Immature natural killer cell (primary cell): Measurements from ENCODE around the gene ANKRD28. TPM values are rescaled to one million over a fixed set of nuclear protein-coding genes. Genes with fewer than 3 reads are reported as not detected.

ENCODE experiments used
- DNase-seq, 3 donors: peaks; one replicate each; pipeline ENCODE4 v3.0.0; 2022; ENCODE audit warnings: mixed read lengths in 1 of 3
- H3K27ac Mint-ChIP-seq, 6 donors: one replicate each; pipeline ENCODE4 v1.8.0; 2020; ENCODE audit warnings: mixed read lengths in 6 of 6, mild to moderate bottlenecking in 5 of 6, inconsistent platforms in 4 of 6, moderate library complexity in 3 of 6
- H3K27me3 Mint-ChIP-seq, 3 donors: one replicate each; pipeline ENCODE4 v1.8.0; 2020 to 2021; ENCODE audit warnings: low read depth in 3 of 3, mild to moderate bottlenecking in 3 of 3, mixed read lengths in 3 of 3, moderate library complexity in 3 of 3, inconsistent platforms in 1 of 3
- H3K36me3 Mint-ChIP-seq, 3 donors: one replicate each; pipeline ENCODE4 v1.8.0; 2020; ENCODE audit warnings: mixed read lengths in 3 of 3, inconsistent platforms in 2 of 3, mild to moderate bottlenecking in 2 of 3
- H3K4me1 Mint-ChIP-seq, 2 donors: one replicate each; pipeline ENCODE4 v1.8.0; 2020; ENCODE audit warnings: inconsistent platforms in 2 of 2, mild to moderate bottlenecking in 2 of 2, mixed read lengths in 2 of 2, moderate library complexity in 1 of 2
- H3K4me3 Mint-ChIP-seq, 5 donors: one replicate each; pipeline ENCODE4 v1.8.0; 2020; ENCODE audit warnings: mild to moderate bottlenecking in 5 of 5, mixed read lengths in 5 of 5, inconsistent platforms in 3 of 5, moderate library complexity in 3 of 5
- H3K9me3 Mint-ChIP-seq, 6 donors: one replicate each; pipeline ENCODE4 v1.8.0; 2020; ENCODE audit warnings: mild to moderate bottlenecking in 6 of 6, mixed read lengths in 6 of 6, inconsistent platforms in 4 of 6, moderate library complexity in 3 of 6
- polyA plus RNA-seq, 3 donors: library from polyadenylated mRNA; unstranded; fragments of 300-500 nt; fragmentation: Illumina TruSeq; gene quantifications; one replicate each; pipeline ENCODE4 v1.2.3, GENCODE V29; 2021

The ANKRD28 gene
- polyA plus RNA-seq, 3 donors from 2014 or later = 5.2 to 9.6 (median 5.9) TPM

DNA sequence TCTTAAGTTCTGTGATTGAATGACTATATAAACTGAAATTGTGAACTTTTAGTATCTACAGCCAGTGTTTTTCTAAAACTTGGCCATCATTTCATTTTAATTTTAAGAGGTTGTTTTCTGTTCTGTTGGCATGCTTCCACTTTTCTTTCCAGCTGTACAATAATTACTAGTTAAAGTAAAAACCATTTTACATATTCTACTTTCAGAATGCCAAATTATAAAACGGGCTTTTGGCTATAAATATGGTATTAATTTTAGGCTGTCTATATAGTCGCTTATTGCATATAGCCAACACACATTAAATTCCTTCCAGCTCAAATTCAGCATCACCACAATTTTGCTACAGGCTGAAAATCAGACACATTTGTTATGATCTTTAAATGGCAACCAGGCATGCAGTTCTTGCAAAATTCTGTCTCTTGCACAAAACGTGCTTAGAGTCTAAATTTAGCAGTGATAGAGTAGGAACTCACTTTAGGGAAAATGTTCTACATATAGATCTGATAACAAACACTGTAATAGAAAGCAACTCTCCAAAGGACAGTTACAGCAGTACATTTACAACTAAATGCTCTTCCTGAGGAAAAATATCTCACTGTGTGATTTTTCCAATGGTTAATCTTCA is 115.1 kb downstream of the ANKRD28 start:
- Mint-ChIP-seq H3K27ac (no peak overlapping the region), H3K27me3 (no peaks in the 10 kb centered on the region), H3K4me3 (no peak overlapping the region), H3K36me3 (peaks cover 16 to 56% (median 23%) of the 10 kb centered on the region in 3 donors), H3K9me3 (no peaks in the 10 kb centered on the region), H3K4me1 (no peaks in the 10 kb centered on the region)
- DNase-seq = no peak

GRCh38 chr3:15681668-15682067 is 116.1 kb downstream of the ANKRD28 start:
- H3K36me3 Mint-ChIP-seq = peaks cover 17 to 64% (median 30%) of the 10 kb centered on the region in 3 donors
- no peak for DNase-seq
- H3K27me3 Mint-ChIP-seq = no peaks in the 10 kb centered on the region
- no peak overlapping the region for H3K4me3 Mint-ChIP-seq
- no peaks in the 10 kb centered on the region for H3K9me3 Mint-ChIP-seq
- no peaks in the 10 kb centered on the region for H3K4me1 Mint-ChIP-seq
- H3K27ac Mint-ChIP-seq = no peak overlapping the region

- Mint-ChIP-seq H3K4me1 (no peaks in the 10 kb centered on the region), H3K27ac (no peak overlapping the region), H3K4me3 (no peak overlapping the region), H3K9me3 (no peaks in the 10 kb centered on the region), H3K27me3 (no peaks in the 10 kb centered on the region), H3K36me3 (peaks cover 17 to 45% (median 19%) of the 10 kb centered on the region in 3 donors)
- DNase-seq = no peak
Observed at GRCh38 chr3:15679306-15679705, 118.5 kb downstream of the ANKRD28 start.

- DNase-seq = no peak
- Mint-ChIP-seq H3K9me3 (no peaks in the 10 kb centered on the region), H3K36me3 (peaks cover 11 to 24% (median 13%) of the 10 kb centered on the region in 3 donors), H3K27ac (no peak overlapping the region), H3K4me3 (no peak overlapping the region), H3K27me3 (no peaks in the 10 kb centered on the region), H3K4me1 (no peaks in the 10 kb centered on the region)
Observed at GRCh38 chr3:15676259-15676658, 121.5 kb downstream of the ANKRD28 start.

- Mint-ChIP-seq H3K36me3 (peaks cover 12 to 34% (median 25%) of the 10 kb centered on the region in 3 donors), H3K4me3 (no peak overlapping the region), H3K4me1 (no peaks in the 10 kb centered on the region), H3K9me3 (no peaks in the 10 kb centered on the region), H3K27me3 (no peaks in the 10 kb centered on the region), H3K27ac (no peak overlapping the region)
- no peak for DNase-seq
Observed at GRCh38 chr3:15673536-15673935, 124.2 kb downstream of the ANKRD28 start.

DNA sequence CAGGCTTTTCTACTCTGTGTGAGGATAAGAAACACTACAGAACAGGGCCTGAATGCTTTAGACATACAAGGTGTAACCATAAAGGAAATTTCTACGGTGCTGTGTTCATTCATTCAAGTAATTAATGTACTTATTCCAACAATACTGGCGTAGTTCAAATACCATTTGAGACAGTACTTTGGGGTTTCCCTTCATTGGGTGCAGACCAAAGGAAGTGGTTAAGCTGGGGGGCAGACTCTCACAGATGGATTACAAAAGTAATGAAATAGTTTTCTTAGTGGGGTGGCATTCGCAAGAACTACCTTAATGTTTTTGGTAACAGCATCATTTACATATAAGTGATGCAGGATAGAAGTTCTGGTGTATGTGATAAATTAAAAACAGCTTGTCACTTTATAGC is 130.3 kb downstream of the ANKRD28 start:
- Mint-ChIP-seq H3K27me3 (peaks cover under 1 to 2% (median 2%) of the 10 kb centered on the region in 3 donors), H3K4me1 (peaks cover 19 to 26% of the 10 kb centered on the region in 2 donors), H3K9me3 (peaks cover 0 to 5% (median 0%) of the 10 kb centered on the region in 6 donors), H3K36me3 (peaks cover 10 to 40% (median 27%) of the 10 kb centered on the region in 3 donors), H3K4me3 (peak overlapping the region; percentile 36 to 69 (median 53)), H3K27ac (peak overlapping the region in 3 of 6 donors; percentile 21 to 70 (median 23))
- peak; percentile 53 to 63 (median 59) for DNase-seq

- Mint-ChIP-seq H3K4me3 (no peak overlapping the region), H3K27me3 (peaks cover 4 to 11% (median 8%) of the 10 kb centered on the region in 3 donors), H3K4me1 (peaks cover 19 to 26% of the 10 kb centered on the region in 2 donors), H3K36me3 (peaks cover 17 to 40% (median 25%) of the 10 kb centered on the region in 3 donors), H3K27ac (peak overlapping the region in 1 of 6 donors; percentile 41), H3K9me3 (peaks cover 0 to 5% (median 0%) of the 10 kb centered on the region in 6 donors)
- DNase-seq = no peak
Observed at GRCh38 chr3:15666277-15666676, 131.5 kb downstream of the ANKRD28 start.

DNA sequence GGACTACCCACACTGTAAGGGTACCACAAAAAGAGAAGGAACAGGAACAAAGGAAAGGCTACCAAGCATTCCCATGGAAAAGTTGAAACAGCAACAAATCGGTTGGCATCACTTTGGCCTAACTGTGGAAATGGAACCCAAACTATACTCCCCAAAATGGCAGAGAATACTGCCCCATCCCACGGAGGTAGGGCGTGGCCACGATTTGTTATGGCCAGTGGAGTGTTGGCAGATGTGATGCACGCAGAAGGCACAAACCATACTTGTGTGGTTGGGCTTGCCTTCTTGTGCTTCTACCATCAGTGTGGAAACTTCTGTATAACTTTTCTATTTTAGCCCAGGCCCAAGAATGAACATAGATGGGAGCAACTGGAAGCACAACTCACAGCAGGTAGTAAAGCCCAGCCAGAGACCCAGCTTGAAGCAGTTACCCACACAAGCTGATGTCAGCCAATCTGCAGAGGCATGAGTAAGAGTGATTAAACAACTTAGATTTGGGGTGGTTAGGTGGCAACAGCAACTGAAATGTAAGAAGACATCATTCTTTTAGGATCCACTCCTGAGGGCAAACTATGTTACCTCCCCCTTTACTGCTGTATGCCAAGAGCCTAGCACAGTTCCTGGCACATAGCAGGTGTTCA is 132.1 kb downstream of the ANKRD28 start:
- H3K9me3 Mint-ChIP-seq = peaks cover 0 to 5% (median 0%) of the 10 kb centered on the region in 6 donors
- H3K36me3 Mint-ChIP-seq = peaks cover 17 to 33% (median 22%) of the 10 kb centered on the region in 3 donors
- H3K4me1 Mint-ChIP-seq = peaks cover 19 to 26% of the 10 kb centered on the region in 2 donors
- DNase-seq = no peak
- no peak overlapping the region for H3K27ac Mint-ChIP-seq
- H3K27me3 Mint-ChIP-seq = peaks cover 4 to 12% (median 8%) of the 10 kb centered on the region in 3 donors
- H3K4me3 Mint-ChIP-seq = no peak overlapping the region

- peaks cover 25 to 34% of the 10 kb centered on the region in 2 donors for H3K4me1 Mint-ChIP-seq
- H3K27me3 Mint-ChIP-seq = peaks cover 4 to 14% (median 8%) of the 10 kb centered on the region in 3 donors
- peaks cover 12 to 23% (median 15%) of the 10 kb centered on the region in 3 donors for H3K36me3 Mint-ChIP-seq
- DNase-seq = no peak
- peaks cover 0 to 5% (median 0%) of the 10 kb centered on the region in 6 donors for H3K9me3 Mint-ChIP-seq
- H3K27ac Mint-ChIP-seq = no peak overlapping the region
- H3K4me3 Mint-ChIP-seq = no peak overlapping the region
Observed at GRCh38 chr3:15664144-15664543, 133.6 kb downstream of the ANKRD28 start.

DNA sequence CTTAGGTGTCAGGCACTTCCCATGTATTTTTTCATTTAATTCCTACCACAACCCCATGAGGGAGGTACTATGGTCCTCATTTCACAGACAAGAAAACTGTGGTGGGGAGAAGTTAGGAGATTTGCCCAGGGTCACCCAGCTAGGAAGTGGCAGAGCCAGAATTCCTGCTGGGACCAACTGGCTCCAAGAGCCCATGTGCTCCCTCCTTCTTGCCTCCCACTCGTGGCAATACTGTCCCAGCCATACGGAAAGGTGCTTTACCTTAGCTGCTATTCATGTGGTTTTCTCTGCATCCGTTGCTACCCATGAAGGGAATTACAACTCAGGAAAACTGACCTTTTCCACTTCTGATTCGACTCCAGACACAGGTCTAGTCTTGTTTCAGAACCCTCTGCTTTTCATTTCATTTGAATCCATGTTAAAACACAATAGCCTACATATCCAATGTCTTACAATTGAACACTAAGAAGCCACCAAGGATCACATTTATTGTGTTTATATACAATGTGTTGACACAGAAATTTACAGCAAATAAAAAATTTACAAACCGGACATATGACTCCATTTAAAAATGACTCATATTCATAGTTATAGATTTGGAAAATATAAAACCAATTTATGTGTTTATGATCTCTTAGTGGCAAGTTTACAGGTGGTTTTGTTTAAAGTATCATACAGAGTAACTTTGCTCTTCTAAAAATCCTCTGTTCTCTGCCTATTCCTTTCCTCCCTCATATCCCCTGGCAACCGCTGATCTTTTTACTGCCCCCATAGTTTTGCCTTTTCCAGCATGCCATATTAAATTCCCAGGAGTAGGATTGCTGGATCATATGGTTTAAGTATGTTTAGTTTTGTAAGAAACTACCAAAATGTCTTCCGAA is 137.5 kb downstream of the ANKRD28 start:
- Mint-ChIP-seq H3K4me3 (no peak overlapping the region), H3K9me3 (peaks cover 14 to 21% (median 14%) of the 10 kb centered on the region in 6 donors), H3K4me1 (peaks cover 18 to 22% of the 10 kb centered on the region in 2 donors), H3K27me3 (peaks cover 4 to 17% (median 9%) of the 10 kb centered on the region in 3 donors), H3K27ac (no peak overlapping the region), H3K36me3 (peaks cover 19 to 29% (median 21%) of the 10 kb centered on the region in 3 donors)
- DNase-seq = no peak

DNA sequence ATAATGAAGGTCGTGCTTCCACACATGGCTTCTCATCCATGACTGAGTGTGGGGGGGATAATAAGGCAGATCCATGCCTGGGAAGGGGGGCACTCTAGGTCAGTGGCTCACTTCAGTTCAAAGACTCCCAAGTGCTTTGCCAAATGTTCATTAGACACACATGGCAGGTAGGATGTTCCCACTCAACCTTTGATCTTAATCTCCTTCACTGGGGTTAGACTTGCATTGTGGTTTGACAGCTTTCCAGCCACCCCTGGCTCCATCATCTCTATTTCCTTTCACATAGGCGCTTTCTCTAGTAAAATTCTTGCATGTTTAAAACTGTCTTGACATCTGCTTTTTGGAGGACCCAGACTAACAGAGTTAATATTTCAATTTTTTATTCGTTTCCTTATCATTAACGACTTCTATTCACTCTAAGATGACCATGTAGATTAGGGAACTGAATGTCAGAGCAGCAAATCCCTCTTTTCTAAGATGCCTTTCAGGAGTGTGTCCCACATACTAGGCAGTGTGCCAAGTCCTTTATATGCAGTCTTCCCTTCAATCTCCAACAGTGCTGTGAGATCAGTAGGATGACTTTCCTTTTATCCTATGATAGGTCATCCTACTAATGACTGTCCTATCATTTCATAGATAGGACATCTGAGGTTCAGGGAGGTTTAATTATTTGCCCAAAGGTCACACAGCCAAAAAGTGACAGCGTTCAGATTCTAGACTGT is 138.4 kb downstream of the ANKRD28 start:
- Mint-ChIP-seq H3K4me1 (peaks cover 18 to 22% of the 10 kb centered on the region in 2 donors), H3K4me3 (no peak overlapping the region), H3K36me3 (peaks cover 21 to 27% (median 22%) of the 10 kb centered on the region in 3 donors), H3K9me3 (peaks cover 17 to 25% (median 20%) of the 10 kb centered on the region in 6 donors), H3K27me3 (peaks cover 4 to 15% (median 9%) of the 10 kb centered on the region in 3 donors), H3K27ac (no peak overlapping the region)
- no peak for DNase-seq

GRCh38 chr3:15657016-15657415 is 140.8 kb downstream of the ANKRD28 start:
- peaks cover 18 to 22% of the 10 kb centered on the region in 2 donors for H3K4me1 Mint-ChIP-seq
- no peak overlapping the region for H3K27ac Mint-ChIP-seq
- no peak for DNase-seq
- H3K27me3 Mint-ChIP-seq = peaks cover 1 to 17% (median 11%) of the 10 kb centered on the region in 3 donors
- H3K4me3 Mint-ChIP-seq = no peak overlapping the region
- H3K9me3 Mint-ChIP-seq = peaks cover 16 to 27% (median 20%) of the 10 kb centered on the region in 6 donors
- peaks cover 21 to 35% (median 22%) of the 10 kb centered on the region in 3 donors for H3K36me3 Mint-ChIP-seq

DNA sequence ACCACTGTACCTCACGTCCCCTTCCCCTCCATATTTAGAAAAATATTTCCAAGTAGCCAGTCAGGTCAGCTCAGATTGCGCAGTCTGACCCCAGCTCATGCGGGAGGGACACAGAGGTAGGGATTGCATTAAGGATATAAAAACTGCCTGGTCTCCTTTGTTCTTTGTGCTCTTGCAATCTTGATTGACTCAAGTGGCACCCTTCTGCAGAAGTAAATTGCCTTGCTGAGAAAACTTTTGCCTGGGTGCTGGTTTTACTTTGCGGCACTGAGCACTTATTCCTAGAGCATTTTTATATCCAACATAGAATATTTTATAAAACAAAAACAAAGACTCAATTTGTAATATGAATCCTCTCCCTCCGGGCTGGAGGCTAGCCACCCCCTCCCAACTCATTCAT is 141.4 kb downstream of the ANKRD28 start:
- H3K36me3 Mint-ChIP-seq = peaks cover 15 to 35% (median 23%) of the 10 kb centered on the region in 3 donors
- peaks cover 16 to 27% (median 20%) of the 10 kb centered on the region in 6 donors for H3K9me3 Mint-ChIP-seq
- peaks cover 18 to 22% of the 10 kb centered on the region in 2 donors for H3K4me1 Mint-ChIP-seq
- no peak overlapping the region for H3K4me3 Mint-ChIP-seq
- peak overlapping the region in 1 of 6 donors; percentile 5 for H3K27ac Mint-ChIP-seq
- no peak for DNase-seq
- peaks cover 3 to 12% (median 8%) of the 10 kb centered on the region in 3 donors for H3K27me3 Mint-ChIP-seq
